HG03060 (cell line): ENCODE measurements around the gene GLCE.
"Not testable (repeated sequence)": the region's sequence is repeated elsewhere in the genome, so short reads cannot be mapped to it uniquely, and the experiment has no call there.

Experiments used
- ATAC-seq: cut with Tn5 transposase; IDR thresholded peaks from one replicate; pipeline ENCODE4 v1.9.1; 2021; ENCODE audit warnings: low read depth, moderate number of reproducible peaks; ENCODE audit not compliant: unreplicated experiment

The GLCE gene

DNA sequence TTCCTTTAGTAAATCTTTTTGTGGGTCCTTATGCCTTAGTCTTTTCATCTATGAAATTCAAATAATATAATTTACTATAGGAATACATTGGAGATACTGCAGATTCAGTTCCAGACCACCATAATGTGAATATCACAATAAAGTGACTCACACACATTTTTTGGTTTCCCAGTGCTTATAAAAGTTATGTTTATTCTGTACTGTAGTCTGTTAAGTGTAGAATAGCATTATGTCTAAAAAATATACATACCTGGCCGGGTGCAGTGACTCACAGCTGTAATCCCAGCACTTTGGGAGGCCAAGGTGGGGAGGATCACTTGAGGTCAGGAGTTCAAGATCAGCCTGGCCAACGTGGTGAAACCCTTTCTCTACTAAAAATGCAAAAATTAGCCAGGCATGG lies 84.4 kb downstream of the GLCE start:
- no peak for ATAC-seq

GRCh38 chr15:69253156-69253555 lies 92.7 kb downstream of the GLCE start:
- no peak for ATAC-seq

GRCh38 chr15:69265347-69265955 lies 105.0 kb downstream of the GLCE start:
- no peak for ATAC-seq

GRCh38 chr15:69271217-69271616 lies 110.8 kb downstream of the GLCE start:
- no peak for ATAC-seq

- no peak for ATAC-seq
Measured at GRCh38 chr15:69272139-69272538, 111.7 kb downstream of the GLCE start.

- ATAC-seq = no peak
Measured at GRCh38 chr15:69272891-69273290, 112.5 kb downstream of the GLCE start.

- ATAC-seq = no peak
Measured at GRCh38 chr15:69275074-69275670, 114.7 kb downstream of the GLCE start.

- no peak for ATAC-seq
Measured at GRCh38 chr15:69275933-69276560, 115.6 kb downstream of the GLCE start.

DNA sequence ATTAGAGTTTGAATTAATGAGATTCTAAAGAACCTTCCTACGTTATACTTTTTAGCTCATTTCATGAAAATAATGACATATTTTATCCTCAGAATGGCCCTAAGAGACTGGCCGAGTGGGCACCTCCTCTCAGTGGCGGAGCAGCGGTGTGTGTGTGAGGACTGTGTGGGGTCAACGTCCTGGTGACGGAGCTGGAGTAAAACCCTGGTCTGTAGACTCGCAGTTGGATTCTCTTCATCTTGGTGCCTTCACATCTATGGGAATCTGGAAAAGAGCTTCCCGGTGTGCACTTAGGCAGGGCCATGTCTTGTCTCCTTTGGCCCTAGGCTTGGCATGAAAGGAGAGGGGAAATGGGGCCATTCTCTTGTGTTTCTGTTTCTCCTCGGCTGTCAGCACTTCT lies 116.9 kb downstream of the GLCE start:
- ATAC-seq = no peak

GRCh38 chr15:69279636-69280035 lies 119.2 kb downstream of the GLCE start:
- no peak for ATAC-seq

DNA sequence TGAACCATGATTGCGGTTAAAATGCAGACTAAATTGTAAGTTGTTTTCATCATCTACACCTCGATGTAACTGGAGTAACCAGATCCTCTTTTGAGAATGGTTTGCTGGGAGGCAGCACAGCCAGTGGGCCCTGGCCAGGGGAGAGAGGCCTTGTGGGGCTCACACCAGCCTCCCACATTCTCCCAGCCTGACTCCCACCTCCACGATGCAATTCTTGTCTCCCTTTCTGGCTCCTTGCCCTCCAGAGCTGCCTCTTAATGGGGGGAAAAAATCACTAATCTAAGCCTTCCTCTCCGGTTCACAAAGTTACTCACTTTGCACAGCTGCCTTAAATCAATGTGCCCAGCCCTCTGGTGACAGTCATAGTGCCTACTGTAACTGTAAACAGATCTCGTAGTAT lies 120.3 kb downstream of the GLCE start:
- no peak for ATAC-seq

- ATAC-seq = no peak
Measured at GRCh38 chr15:69282104-69282743, 121.8 kb downstream of the GLCE start.

- no peak for ATAC-seq
Measured at GRCh38 chr15:69285834-69286233, 125.4 kb downstream of the GLCE start.

- no peak for ATAC-seq
Measured at GRCh38 chr15:69288011-69288410, 127.6 kb downstream of the GLCE start.

- ATAC-seq = no peak
Measured at GRCh38 chr15:69288531-69289341, 128.3 kb downstream of the GLCE start.

DNA sequence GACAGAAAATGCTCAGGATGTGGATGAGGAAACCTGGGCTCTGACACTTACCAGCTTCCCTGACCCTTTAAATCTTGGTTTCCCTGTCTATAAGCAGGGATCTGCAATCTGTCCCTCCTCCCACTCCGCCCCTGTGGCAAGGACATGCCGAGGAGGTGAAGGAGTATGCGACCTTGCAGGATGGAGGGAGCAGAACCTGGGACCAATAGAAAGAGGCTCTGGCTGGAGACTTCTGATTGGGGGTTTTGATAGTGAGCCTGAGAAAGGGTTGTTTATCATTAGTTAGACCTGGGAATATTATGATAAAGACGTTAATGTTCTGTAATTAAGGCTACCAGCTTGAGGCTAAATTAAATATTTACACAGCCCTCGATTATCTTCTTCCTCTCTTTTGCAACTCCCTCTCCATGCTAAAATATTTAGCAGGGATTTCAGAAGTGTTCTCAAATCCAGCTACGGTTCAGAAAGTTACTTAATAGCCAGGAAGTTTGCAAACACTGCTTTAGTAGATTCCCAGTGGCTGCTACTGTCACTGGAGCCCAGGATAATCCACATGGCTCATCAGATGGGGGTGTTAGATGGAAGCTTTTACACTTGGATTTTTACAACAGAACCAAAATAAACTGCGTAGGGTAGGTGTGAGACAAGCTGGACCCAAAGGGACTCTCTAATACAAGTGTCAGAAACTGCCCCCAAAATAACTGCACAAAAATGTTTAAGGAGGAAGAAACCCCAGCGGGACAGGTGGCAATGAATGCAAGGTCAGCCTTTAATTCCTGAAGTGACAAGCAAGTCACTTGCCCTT lies 129.1 kb downstream of the GLCE start:
- no peak for ATAC-seq

DNA sequence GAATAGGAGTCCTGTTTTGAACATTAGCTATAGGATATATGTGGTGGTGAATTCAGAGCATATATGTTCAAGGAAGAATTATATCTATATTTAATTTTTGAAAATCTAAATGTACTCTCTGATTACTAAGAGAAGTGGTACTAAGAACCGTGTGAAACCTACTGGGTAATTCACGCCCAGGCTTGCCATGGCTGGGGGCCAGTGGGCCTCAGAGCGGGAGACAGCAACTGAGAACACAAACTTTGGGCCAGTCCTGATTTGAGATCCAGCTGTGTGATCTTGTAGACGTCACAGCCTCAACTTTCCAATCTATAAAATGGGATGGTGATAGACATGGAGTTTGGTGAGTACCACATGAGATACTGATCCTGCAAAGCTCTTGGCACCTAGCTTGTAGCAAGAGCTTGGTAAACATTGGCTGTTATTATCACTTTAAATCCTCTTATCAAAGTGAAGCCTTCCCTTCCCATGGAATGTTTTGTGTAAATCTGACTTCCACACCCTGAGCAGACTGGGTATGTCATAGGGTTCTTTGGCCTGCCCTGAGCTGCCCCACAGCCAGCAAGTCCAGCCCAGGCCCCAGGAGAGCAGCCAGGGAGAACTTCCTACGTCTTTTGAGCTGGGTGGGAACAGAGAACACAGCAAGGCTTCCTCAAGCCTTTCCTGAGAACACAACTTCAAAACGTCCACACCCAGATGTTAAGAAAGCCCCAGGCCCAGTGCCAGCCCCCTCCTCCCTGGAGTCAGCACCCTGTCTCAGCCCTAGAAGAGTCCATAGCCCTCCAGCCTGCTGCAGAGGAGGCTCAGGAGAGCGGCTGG lies 130.1 kb downstream of the GLCE start:
- ATAC-seq = no peak

- ATAC-seq = not testable (repeated sequence)
Measured at GRCh38 chr15:69291651-69292050, 131.2 kb downstream of the GLCE start.

GRCh38 chr15:69292826-69293420 lies 132.5 kb downstream of the GLCE start:
- no peak for ATAC-seq
